H9 (cell line): ENCODE measurements around the gene NOTUM. TPM values are rescaled to one million over a fixed set of nuclear protein-coding genes. Genes with fewer than 3 reads are reported as not detected.
A peak's percentile ranks its signal among the peaks of the same experiment; 100 is the strongest.

ENCODE experiments used
- DNase-seq: peaks from one replicate; pipeline ENCODE4 v3.0.0-alpha.2; 2017
- H2AFZ ChIP-seq: one replicate; pipeline ENCODE4 v1.6.1; 2013; ENCODE audit warnings: mild to moderate bottlenecking, low read length, control low read depth, moderate library complexity
- H2AK5ac ChIP-seq: 2 replicates; pipeline ENCODE4 v1.6.1; 2013; ENCODE audit warnings: low read length, control low read depth, mixed read lengths; ENCODE audit not compliant: insufficient read length
- H2BK120ac ChIP-seq: one replicate; pipeline ENCODE4 v1.6.1; 2013; ENCODE audit warnings: low read depth, mild to moderate bottlenecking, low read length, control low read depth, inconsistent platforms; ENCODE audit not compliant: poor library complexity, severe bottlenecking
- H2BK12ac ChIP-seq: 2 replicates; pipeline ENCODE4 v1.6.1; 2013; ENCODE audit warnings: low read length, control low read depth, mixed read lengths, low read depth; ENCODE audit not compliant: insufficient read length
- H2BK15ac ChIP-seq: 2 replicates; pipeline ENCODE4 v1.6.1; 2013; ENCODE audit warnings: low read depth, low read length, control low read depth
- H2BK20ac ChIP-seq: one replicate; pipeline ENCODE4 v1.6.1; 2013; ENCODE audit warnings: low read depth, mild to moderate bottlenecking, low read length, control low read depth, inconsistent platforms; ENCODE audit not compliant: poor library complexity, severe bottlenecking
- H2BK5ac ChIP-seq: 2 replicates; pipeline ENCODE4 v1.6.1; 2013; ENCODE audit warnings: low read length, control low read depth, mixed read lengths; ENCODE audit not compliant: insufficient read length
- H3K14ac ChIP-seq: 2 replicates; pipeline ENCODE4 v1.6.1; 2013; ENCODE audit warnings: low read length, control low read depth; ENCODE audit not compliant: insufficient read depth
- H3K18ac ChIP-seq: 2 replicates; pipeline ENCODE4 v1.6.1; 2013; ENCODE audit warnings: low read depth, mild to moderate bottlenecking, mixed read lengths, low read length, control low read depth; ENCODE audit not compliant: insufficient read length
- H3K23ac ChIP-seq: 2 replicates; pipeline ENCODE4 v1.6.1; 2013; ENCODE audit warnings: low read length, control low read depth, mixed read lengths, low read depth; ENCODE audit not compliant: insufficient read length
- H3K23me2 ChIP-seq: 2 replicates; pipeline ENCODE4 v1.6.1; 2013; ENCODE audit warnings: low read depth, mild to moderate bottlenecking, mixed read lengths, low read length, control low read depth; ENCODE audit not compliant: insufficient read length, poor library complexity, severe bottlenecking
- H3K27ac ChIP-seq: 2 replicates; pipeline ENCODE4 v1.5.1; 2013; ENCODE audit warnings: low read length, control low read depth, mixed read lengths, low read depth; ENCODE audit not compliant: insufficient read length
- H3K27me3 ChIP-seq: 2 replicates; pipeline ENCODE4 v1.6.1; 2013; ENCODE audit warnings: low read length, control low read depth, inconsistent platforms; ENCODE audit not compliant: insufficient read depth
- H3K4ac ChIP-seq: 2 replicates; pipeline ENCODE4 v1.6.1; 2013; ENCODE audit warnings: low read depth, mild to moderate bottlenecking, control low read depth, inconsistent platforms, low read length, moderate library complexity
- H3K4me1 ChIP-seq: 2 replicates; pipeline ENCODE4 v1.6.1; 2013; ENCODE audit warnings: low read length, control low read depth, inconsistent platforms; ENCODE audit not compliant: insufficient read depth
- H3K4me2 ChIP-seq: 2 replicates; pipeline ENCODE4 v1.6.1; 2013; ENCODE audit warnings: low read length, control low read depth, mixed read lengths; ENCODE audit not compliant: insufficient read length, insufficient read depth
- H3K56ac ChIP-seq: 2 replicates; pipeline ENCODE4 v1.6.1; 2013; ENCODE audit warnings: low read depth, mild to moderate bottlenecking, mixed read lengths, low read length, control low read depth; ENCODE audit not compliant: insufficient read length
- H3K79me1 ChIP-seq: 2 replicates; pipeline ENCODE4 v1.6.1; 2013; ENCODE audit warnings: low read depth, mild to moderate bottlenecking, moderate library complexity, low read length, control low read depth, inconsistent platforms; ENCODE audit not compliant: insufficient read depth, poor library complexity, severe bottlenecking
- H3K79me2 ChIP-seq: 2 replicates; pipeline ENCODE4 v1.6.1; 2013; ENCODE audit warnings: low read length, control low read depth, inconsistent platforms; ENCODE audit not compliant: insufficient read depth
- H3K9ac ChIP-seq: 2 replicates; pipeline ENCODE4 v1.6.1; 2013; ENCODE audit warnings: low read length, control low read depth, mixed read lengths; ENCODE audit not compliant: insufficient read length; ENCODE audit errors: extremely low read depth
- H3K9me3 ChIP-seq: one replicate; pipeline ENCODE4 v1.6.1; 2013; ENCODE audit warnings: low read depth, low read length, inconsistent platforms; ENCODE audit not compliant: control insufficient read depth
- H3T11ph ChIP-seq: one replicate; pipeline ENCODE4 v1.6.1; 2013; ENCODE audit warnings: mild to moderate bottlenecking, low read length, control low read depth, inconsistent platforms
- H4K20me1 ChIP-seq: one replicate; pipeline ENCODE4 v1.6.1; 2013; ENCODE audit not compliant: control insufficient read depth, insufficient read length, insufficient read depth
- H4K5ac ChIP-seq: 2 replicates; pipeline ENCODE4 v1.6.1; 2013; ENCODE audit warnings: low read depth, mild to moderate bottlenecking, mixed read lengths, low read length, control low read depth; ENCODE audit not compliant: insufficient read length
- H4K8ac ChIP-seq: replicated peaks from 2 replicates; pipeline ENCODE4 v1.6.1; 2013; ENCODE audit warnings: low read length, control low read depth, mixed read lengths, low read depth; ENCODE audit not compliant: insufficient read length
- H4K91ac ChIP-seq: 2 replicates; pipeline ENCODE4 v1.6.1; 2013; ENCODE audit warnings: low read depth, mild to moderate bottlenecking, moderate library complexity, mixed read lengths, low read length, control low read depth; ENCODE audit not compliant: insufficient read length
- H3K27ac Mint-ChIP-seq, 3 experiments: 2 replicates in 2 of 3; 3 replicates in 1 of 3; pipeline ENCODE4 v1.8.0; 2020 to 2021; ENCODE audit warnings: mixed read lengths in 3 of 3, mild to moderate bottlenecking in 1 of 3, moderate library complexity in 1 of 3
- H3K27me3 Mint-ChIP-seq: 2 replicates; pipeline ENCODE4 v1.8.0; 2021; ENCODE audit warnings: low read depth, mild to moderate bottlenecking, moderate library complexity, mixed read lengths
- H3K36me3 Mint-ChIP-seq, 3 experiments: 2 replicates in 2 of 3; 3 replicates in 1 of 3; pipeline ENCODE4 v1.8.0; 2020 to 2021; ENCODE audit warnings: low read depth in 3 of 3, mixed read lengths in 3 of 3; ENCODE audit not compliant: insufficient read depth in 1 of 3
- H3K4me1 Mint-ChIP-seq, 2 experiments: 2 replicates each; pipeline ENCODE4 v1.8.0; 2020; ENCODE audit warnings: mixed read lengths in 2 of 2
- H3K4me3 Mint-ChIP-seq, 2 experiments: 2 replicates in 1 of 2; 3 replicates in 1 of 2; pipeline ENCODE4 v1.8.0; 2020 to 2021; ENCODE audit warnings: mild to moderate bottlenecking in 2 of 2, mixed read lengths in 2 of 2, moderate library complexity in 1 of 2
- H3K9me3 Mint-ChIP-seq, 2 experiments: 2 replicates in 1 of 2; 3 replicates in 1 of 2; pipeline ENCODE4 v1.8.0; 2020; ENCODE audit warnings: mild to moderate bottlenecking in 2 of 2, mixed read lengths in 2 of 2, moderate library complexity in 1 of 2
- CTCF ChIP-seq: fragments of 200-600 bp; sonication (generic); conservative IDR thresholded peaks from 3 replicates; pipeline ENCODE4 v1.8.0; 2021; ENCODE audit warnings: antibody characterized with exemption, mild to moderate bottlenecking
- WGBS: extraction: QIAGEN DNeasy Blood & Tissue Kit; methylation state at CpG from one replicate; pipeline ENCODE4 v1.1.7; 2013; ENCODE audit warnings: missing lambda C conversion rate, low lambda C conversion rate, mixed read lengths; ENCODE audit not compliant: insufficient read length; ENCODE audit errors: extremely low coverage; 5-methylcytosine and 5-hydroxymethylcytosine counted together
- total RNA-seq: library from RNA; stranded (reverse); gene quantifications from 2 replicates; pipeline ENCODE4 v1.2.1, GENCODE V29; 2021

The NOTUM gene
- total RNA-seq, 1 experiment from 2014 or later = 2.1 TPM

- H3K27ac Mint-ChIP-seq = peak overlapping the region in 1 of 3 experiments; percentile 27; a peak in 1 of 7 replicates
- H3K27me3 Mint-ChIP-seq = no peaks in the 10 kb centered on the region
- H4K91ac ChIP-seq = no peak overlapping the region
- H3K14ac ChIP-seq = no peak overlapping the region
- H2BK120ac ChIP-seq = no peak overlapping the region
- H3K56ac ChIP-seq = no peak overlapping the region
- H3K79me1 ChIP-seq = no peaks in the 10 kb centered on the region
- H4K8ac ChIP-seq = no peak overlapping the region
- H3K9me3 Mint-ChIP-seq = no peaks in the 10 kb centered on the region; a peak in 1 of 5 replicates
- H2BK5ac ChIP-seq = no peak overlapping the region
- no peak overlapping the region for H3K4ac ChIP-seq
- H3K9ac ChIP-seq = no peak overlapping the region
- no peak overlapping the region for H2BK12ac ChIP-seq
- peaks cover 15 to 43% (median 36%) of the 10 kb centered on the region in 3 experiments; a peak in 6 of 7 replicates for H3K36me3 Mint-ChIP-seq
- H2AFZ ChIP-seq = no peak overlapping the region
- H3K18ac ChIP-seq = no peak overlapping the region
- H3K27me3 ChIP-seq = no peaks in the 10 kb centered on the region
- H3K23ac ChIP-seq = no peak overlapping the region
- peaks cover 4 to 8% of the 10 kb centered on the region in 2 experiments for H3K4me1 Mint-ChIP-seq
- no peak for DNase-seq
- no peaks in the 10 kb centered on the region for H3K9me3 ChIP-seq
- H3T11ph ChIP-seq = no peak overlapping the region
- H3K4me3 Mint-ChIP-seq = peak overlapping the region; percentile 36 to 73; a peak in 3 of 5 replicates
- H4K20me1 ChIP-seq = no peaks in the 10 kb centered on the region
- no peak overlapping the region for H2BK20ac ChIP-seq
- H3K4me2 ChIP-seq = no peak overlapping the region
- no peak overlapping the region for H2AK5ac ChIP-seq
- H3K27ac ChIP-seq = no peak overlapping the region
- no peak overlapping the region for H2BK15ac ChIP-seq
- no CpG with 5 or more reads among the region's 19 CpGs for WGBS
- TF ChIP-seq CTCF = no peak; the same call in 2 of the 3 replicates
- no peak overlapping the region for H4K5ac ChIP-seq
- peaks cover 6% of the 10 kb centered on the region for H3K23me2 ChIP-seq
- H3K4me1 ChIP-seq = no peaks in the 10 kb centered on the region
- H3K79me2 ChIP-seq = no peaks in the 10 kb centered on the region; the same call in 1 of the 2 replicates
These were observed 49.0 kb downstream of the NOTUM start for GRCh38 chr17:81911969-81912368.
